Gastroesophageal sphincter (tissue), 3 donors: ENCODE data around the gene SLC25A21.

ENCODE experiments used
- CTCF ChIP-seq, 4 experiments: fragments of 200-600 bp in 2 of 4; fragments of 450-650 bp in 2 of 4; sonication (generic) in 1 of 4; IDR thresholded peaks; one replicate each; pipeline ENCODE4 v1.5.1; 2017 to 2019; ENCODE audit warnings: antibody characterized with exemption in 4 of 4, mild to moderate bottlenecking in 2 of 4, moderate library complexity in 2 of 4
- EP300 ChIP-seq: sonication (generic); formaldehyde crosslinking; IDR thresholded peaks from one replicate; pipeline ENCODE4 v1.6.1; 2017; ENCODE audit warnings: antibody characterized with exemption, mild to moderate bottlenecking
- POLR2A ChIP-seq, 2 donors: fragments of 450-650 bp; IDR thresholded peaks; one replicate each; pipeline ENCODE4 v1.6.1; 2017; ENCODE audit warnings: antibody characterized with exemption in 2 of 2, mild to moderate bottlenecking in 2 of 2, moderate library complexity in 1 of 2
- POLR2AphosphoS5 ChIP-seq: sonication (generic); formaldehyde crosslinking; IDR thresholded peaks from one replicate; pipeline ENCODE4 v1.6.1; 2017; ENCODE audit warnings: antibody characterized with exemption

- TF ChIP-seq CTCF (IDR thresholded peaks at IDR 0.05) (no peak), POLR2A (IDR thresholded peaks at IDR 0.05) (no peak), EP300 (no peak), POLR2AphosphoS5 (no peak)
Measured at GRCh38 chr14:37078131-37078530, 94.3 kb downstream of the SLC25A21 start.
